HG03442 (cell line): Measurements from ENCODE around the gene FAHD2A.
"Not testable (repeated sequence)": the region's sequence is repeated elsewhere in the genome, so short reads cannot be mapped to it uniquely, and the experiment has no call there.

Experiments used
- ATAC-seq: cut with Tn5 transposase; IDR thresholded peaks from one replicate; pipeline ENCODE4 v1.9.1; 2021; ENCODE audit warnings: mild to moderate bottlenecking, moderate library complexity; ENCODE audit not compliant: unreplicated experiment

Gene FAHD2A

DNA sequence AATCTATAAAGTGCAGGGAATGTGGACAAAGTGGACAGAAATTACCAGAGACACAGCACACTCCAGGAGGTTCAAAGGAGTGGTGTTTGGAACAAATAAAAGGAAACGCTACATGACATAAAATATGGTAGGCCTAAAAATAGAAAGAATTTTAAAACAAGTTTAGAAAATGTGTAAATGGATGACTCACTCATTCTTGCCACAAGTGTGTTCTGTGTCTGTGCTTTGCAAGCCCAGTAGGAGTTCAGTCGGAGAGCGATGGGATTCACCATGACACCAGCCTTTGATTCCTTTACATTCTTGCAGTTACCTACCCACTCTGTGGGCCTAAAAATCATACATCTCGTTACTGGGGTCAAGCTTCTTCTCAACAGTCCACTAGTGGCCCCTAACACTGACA, 30.9 kb downstream of the FAHD2A start:
- not testable (repeated sequence) for ATAC-seq

DNA sequence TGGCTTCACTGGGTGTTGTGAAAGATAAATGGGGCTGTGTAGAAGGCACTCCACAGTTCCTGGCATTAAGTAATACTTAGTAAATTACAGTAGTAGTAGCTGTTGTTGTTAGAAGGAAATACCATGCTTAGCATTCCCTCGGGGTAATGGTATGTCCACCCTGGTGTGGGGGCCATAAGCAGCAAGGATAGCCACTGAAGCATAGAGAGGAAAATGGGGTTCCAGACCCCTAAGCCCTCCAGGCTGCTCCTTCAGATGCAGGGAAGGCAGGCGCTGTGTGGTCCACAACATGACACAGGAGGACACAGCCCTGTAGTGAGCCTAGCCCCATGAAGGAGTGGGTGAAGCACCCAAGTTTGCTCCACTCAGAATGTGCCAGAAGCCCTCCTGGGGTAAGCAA, 31.5 kb downstream of the FAHD2A start:
- not testable (repeated sequence) for ATAC-seq

DNA sequence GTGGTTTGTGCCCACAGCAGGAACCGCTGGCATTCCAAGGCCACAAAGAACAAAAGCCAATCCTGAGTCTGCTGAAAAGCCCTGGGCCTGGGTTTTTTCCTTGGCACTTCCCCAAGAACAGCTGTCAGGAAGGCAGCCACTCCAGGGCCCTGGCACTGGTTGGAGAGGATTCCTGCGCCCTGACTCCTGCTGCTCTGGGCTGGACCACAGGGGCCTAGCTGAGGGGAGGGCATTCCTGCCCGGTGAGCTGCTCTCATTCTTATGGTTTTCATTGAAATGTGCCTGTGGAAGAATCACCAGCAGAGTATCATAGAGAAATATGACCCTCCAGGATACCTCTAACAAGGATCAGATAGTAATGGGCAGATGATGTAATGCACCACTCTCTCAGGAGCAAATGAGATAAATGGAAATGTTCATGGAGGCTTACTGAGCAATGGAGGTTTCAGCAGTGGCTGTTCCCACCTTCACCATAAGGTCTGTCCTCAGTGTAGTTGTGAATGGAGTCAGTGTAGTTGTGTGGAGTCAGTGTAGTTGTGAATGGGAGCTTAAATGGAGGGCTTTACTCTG, 32.1 kb downstream of the FAHD2A start:
- not testable (repeated sequence) for ATAC-seq

DNA sequence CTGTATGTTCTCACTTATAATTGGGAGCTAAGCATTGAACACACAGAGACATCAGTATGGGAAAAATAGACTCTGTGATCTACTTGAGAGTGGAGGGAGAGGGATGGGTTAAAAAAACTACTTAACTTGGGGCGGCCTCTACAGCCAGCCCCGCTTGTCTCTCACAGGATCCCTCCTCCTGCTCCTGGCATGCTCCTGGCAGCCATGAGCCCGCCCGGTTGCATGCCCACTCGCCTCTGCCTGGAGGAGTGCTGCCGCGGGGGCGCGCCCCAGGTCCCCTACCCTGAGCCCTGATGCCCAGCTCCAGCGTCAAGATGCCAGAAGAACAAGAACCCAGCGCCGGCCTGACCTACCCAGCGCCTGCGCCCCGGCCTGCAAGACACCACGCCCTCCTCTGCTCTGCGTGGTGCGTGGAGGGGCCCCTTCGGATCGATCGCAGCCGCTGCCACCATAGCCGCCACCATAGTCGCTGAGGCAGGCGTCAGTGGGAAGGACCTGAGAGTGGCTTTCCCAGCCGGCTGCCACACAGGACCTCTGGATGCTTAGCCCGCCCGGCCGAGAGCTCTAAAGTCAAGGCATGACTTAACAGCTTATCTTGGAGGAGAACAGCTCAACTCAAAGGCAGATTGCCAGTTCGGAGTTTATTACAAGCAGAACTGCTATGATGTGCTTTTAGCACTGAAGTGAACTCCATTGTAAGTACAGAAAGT, 32.8 kb downstream of the FAHD2A start:
- ATAC-seq, result not testable (repeated sequence)

DNA sequence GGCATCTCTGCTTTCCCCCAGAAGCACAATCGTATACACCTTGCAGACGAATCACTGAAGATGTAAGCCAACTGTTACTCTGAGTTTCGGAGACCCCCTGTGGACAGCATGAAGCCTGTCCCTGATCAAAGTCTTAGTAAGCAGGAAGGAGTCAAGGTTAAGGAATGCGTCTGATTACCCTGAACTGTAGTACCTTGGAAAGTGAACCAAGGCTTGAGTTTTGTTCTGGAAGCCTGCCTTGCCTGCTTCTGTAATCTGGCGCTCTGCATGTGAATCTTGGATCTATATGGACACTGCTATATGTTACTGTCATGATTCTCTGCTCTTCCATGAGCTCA, 33.3 kb downstream of the FAHD2A start:
- not testable (repeated sequence) for ATAC-seq

DNA sequence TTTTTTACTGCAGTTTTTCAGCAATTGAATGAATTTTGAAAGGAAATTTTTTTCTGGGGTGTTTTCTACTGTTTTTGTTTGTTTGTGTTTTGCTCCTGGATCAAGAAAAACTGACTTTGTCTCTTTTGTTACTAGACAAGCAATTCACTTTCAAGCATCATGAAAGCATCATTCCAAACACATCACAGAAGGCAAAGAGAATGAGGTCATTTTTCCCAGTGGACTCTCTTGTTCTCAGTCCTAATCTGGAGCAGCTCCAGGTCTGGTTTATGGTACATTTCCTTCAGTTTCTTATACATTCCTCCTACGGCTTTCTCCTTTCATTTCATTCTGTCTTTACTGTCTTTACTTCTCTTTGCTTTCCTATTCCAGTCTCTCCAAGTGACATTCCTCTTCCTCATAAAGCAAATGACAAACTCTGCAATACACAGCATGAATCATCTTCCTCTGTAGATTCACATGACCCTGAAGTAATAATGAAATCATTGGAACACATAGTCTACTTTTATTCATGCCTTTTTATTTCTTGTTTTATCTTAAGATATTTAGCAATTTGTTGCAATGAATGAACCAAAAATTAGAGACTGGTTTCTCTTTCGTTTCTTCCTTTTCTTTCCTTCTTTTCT, 40.1 kb downstream of the FAHD2A start:
- not testable (repeated sequence) for ATAC-seq

DNA sequence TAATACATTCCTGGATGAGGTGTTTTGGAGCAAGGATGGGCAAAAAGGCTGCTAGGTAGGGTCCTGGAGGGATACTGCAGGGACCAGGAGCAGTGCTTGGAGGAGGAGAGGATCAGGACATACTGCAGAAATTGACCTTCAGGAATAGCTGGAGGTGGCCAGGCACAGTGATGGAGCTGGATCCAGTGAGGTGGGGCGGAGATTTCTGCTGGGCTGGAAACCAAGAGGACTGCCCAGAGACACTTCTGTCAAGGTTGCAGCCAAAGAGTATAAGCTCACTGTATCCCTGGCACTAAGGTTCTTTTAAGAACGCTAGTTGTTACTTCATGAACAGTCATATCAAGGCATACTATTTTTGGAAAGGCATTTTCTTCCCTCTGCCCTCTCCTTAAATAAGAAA, 42.8 kb downstream of the FAHD2A start:
- ATAC-seq, result not testable (repeated sequence)

DNA sequence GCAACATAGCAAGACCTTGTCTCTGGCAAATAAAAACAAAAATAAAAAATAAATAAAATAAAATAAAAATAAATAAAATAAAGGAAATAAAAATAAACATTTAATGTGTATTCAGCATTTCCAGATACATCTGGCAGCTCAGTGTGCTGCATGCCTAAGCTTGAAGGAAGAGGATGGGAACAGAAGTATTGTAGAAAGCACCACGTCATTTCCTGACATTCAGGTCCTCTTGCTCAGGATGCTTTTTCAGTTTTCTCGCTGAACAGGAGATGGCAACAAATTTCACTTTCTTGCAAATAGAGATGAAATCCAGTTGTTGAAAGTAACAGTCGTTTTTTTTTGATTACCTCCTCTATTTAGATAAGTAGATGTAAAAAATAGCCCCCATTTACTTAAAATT, 60.8 kb downstream of the FAHD2A start:
- not testable (repeated sequence) for ATAC-seq
